BJ (cell line): Measurements from ENCODE around the gene EIF6. TPM values are rescaled to one million over a fixed set of nuclear protein-coding genes. Genes with fewer than 3 reads are reported as not detected.

Experiments
- CTCF ChIA-PET: fragments of 350-600 bp; formaldehyde crosslinking; extraction: SDS; loops from one replicate; lab custom pipeline; 2021; ENCODE audit warnings: antibody characterized with exemption, inconsistent platforms; lab: Yijun Ruan, JAX
- POLR2A ChIA-PET: fragments of 300-600 bp; sonication (Branson Sonifier 250); formaldehyde crosslinking; extraction: SDS; loops from one replicate; lab custom pipeline; 2021; ENCODE audit warnings: antibody characterized with exemption; lab: Charles Lee
- DNase-seq: peaks from one replicate; pipeline ENCODE4 v3.0.0-alpha.2; 2011; ENCODE audit warnings: low read depth
- H3K27me3 ChIP-seq: 2 replicates; pipeline ENCODE4 v1.6.0; 2011; ENCODE audit warnings: low read length; ENCODE audit not compliant: control insufficient read depth, insufficient read depth
- H3K36me3 ChIP-seq: 2 replicates; pipeline ENCODE4 v1.5.1; 2011; ENCODE audit warnings: low read length; ENCODE audit not compliant: control insufficient read depth, insufficient read depth
- H3K4me3 ChIP-seq: 2 replicates; pipeline ENCODE4 v1.5.1; 2011; ENCODE audit warnings: low read depth, mild to moderate bottlenecking, control low read depth, low read length
- polyA plus RNA-seq: library from polyadenylated mRNA; depleted of rRNA; stranded (reverse); fragments of >200 nt; gene quantifications from 2 replicates; pipeline ENCODE4 v1.2.3, GENCODE V29; 2011; rRNA removed
- TF ChIP-seq, protein P1 (sequence below): IDR thresholded peaks from 2 replicates; pipeline ENCODE4 v1.5.1; 2011; ENCODE audit warnings: low read depth, mild to moderate bottlenecking, control low read depth, inconsistent platforms, low read length, moderate library complexity; ENCODE audit not compliant: insufficient read depth

EIF6 gene
- polyA plus RNA-seq, 1 experiment, result 261 TPM

DNA sequence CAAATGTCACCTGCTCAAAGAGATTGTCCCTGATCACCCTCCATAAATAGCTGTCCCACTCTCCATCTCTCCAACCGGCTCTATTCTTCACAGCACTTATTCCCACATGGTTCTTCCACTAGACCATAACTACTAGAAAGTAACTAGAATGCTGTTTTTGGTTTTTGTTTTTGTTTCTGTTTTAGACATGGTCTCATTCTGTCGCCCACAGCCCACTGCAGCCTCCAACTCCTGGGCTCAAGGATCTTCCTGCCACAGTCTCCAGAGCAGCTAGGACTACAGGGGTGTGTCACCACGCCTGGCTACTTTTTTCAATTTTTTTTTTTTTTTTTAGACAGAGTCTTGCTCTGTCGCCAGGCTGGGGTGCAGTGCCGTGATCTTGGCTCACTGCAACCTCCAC lies 45.8 kb downstream of the EIF6 start:
- Histone ChIP-seq H3K4me3 (no peak overlapping the region), H3K27me3 (no peaks in the 10 kb centered on the region), H3K36me3 (no peaks in the 10 kb centered on the region)
- DNase-seq, result no peak
- ChIA-PET CTCF (no interaction called here), POLR2A (no interaction called here)
- TF ChIP-seq, protein P1, sequence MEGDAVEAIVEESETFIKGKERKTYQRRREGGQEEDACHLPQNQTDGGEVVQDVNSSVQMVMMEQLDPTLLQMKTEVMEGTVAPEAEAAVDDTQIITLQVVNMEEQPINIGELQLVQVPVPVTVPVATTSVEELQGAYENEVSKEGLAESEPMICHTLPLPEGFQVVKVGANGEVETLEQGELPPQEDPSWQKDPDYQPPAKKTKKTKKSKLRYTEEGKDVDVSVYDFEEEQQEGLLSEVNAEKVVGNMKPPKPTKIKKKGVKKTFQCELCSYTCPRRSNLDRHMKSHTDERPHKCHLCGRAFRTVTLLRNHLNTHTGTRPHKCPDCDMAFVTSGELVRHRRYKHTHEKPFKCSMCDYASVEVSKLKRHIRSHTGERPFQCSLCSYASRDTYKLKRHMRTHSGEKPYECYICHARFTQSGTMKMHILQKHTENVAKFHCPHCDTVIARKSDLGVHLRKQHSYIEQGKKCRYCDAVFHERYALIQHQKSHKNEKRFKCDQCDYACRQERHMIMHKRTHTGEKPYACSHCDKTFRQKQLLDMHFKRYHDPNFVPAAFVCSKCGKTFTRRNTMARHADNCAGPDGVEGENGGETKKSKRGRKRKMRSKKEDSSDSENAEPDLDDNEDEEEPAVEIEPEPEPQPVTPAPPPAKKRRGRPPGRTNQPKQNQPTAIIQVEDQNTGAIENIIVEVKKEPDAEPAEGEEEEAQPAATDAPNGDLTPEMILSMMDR, result no peak

DNA sequence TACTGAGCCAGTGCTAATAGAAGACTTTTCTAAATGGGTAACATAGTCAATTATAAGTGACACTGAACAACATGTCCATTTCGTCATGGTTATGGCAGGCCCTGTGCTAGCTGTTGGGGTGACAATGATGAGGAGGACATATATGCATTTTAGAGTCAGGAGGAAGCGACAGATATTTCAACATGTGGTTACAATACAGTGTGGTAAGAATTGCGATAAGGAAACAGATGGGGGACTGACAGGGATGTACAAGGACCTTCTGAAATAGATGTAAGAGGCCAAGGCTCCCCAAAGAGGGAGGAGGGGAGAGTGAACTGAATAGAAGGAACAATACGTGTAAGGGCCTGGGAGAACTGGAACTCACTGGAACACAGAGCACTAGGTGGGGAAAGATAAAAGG lies 46.4 kb downstream of the EIF6 start:
- CTCF ChIA-PET, result no interaction called here

DNA sequence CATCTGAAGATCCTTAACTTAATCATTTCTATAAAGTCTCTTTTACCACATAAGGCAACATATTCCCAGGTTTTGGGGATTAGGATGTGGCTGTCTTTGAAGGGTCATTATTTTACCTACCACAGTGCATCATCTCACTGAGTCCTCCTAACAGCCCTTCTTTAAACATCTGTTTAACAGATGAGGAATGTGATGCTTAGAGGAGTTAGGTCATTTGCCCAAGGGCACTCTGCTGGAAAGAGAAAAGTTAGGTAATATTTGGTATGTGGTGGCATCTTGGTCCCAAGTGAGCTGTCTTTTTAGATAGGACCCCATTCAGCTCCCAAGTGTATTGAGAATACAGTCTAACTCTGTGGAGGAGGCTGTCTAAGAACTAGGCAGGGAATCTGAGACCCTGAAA lies 47.1 kb downstream of the EIF6 start:
- Histone ChIP-seq H3K4me3 (no peak overlapping the region), H3K36me3 (no peaks in the 10 kb centered on the region), H3K27me3 (no peaks in the 10 kb centered on the region)
- TF ChIP-seq, protein P1, result no peak
- DNase-seq, result peak; percentile 33
- CTCF ChIA-PET, result no interaction called here
- POLR2A ChIA-PET, result no interaction called here

More for the DNA sequence above, 46.4 kb downstream of the EIF6 start:
- POLR2A ChIA-PET, result no interaction called here
- TF ChIP-seq, protein P1, result no peak
- Histone ChIP-seq H3K27me3 (no peaks in the 10 kb centered on the region), H3K36me3 (no peaks in the 10 kb centered on the region), H3K4me3 (no peak overlapping the region)
- no peak for DNase-seq

DNA sequence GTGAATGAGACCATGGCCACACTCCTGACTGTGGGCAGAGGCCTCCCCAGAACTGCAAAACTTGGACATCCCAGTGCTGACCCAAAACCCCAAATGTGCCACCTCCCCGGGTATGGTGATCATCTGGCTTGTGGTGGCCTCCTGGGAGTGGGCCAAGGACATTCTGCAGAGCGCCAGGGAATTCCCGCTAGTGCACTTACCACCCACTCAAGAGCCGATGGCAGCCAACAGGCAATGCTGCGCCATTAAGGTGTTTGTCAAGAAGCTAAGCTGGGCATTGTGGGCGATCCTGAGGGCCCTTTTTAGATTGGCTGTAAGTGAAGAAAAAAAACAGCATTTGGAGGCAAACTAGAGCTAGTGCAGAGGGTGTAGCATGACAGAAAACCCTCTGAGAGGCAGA lies 48.7 kb downstream of the EIF6 start:
- H3K4me3 ChIP-seq, result no peak overlapping the region
- POLR2A ChIA-PET, result no interaction called here
- CTCF ChIA-PET, result interaction anchor here (1.5 kb wide), 1 partner anchor 34 kb away, joined by 3 read pairs; no protein-coding TSS in a partner anchor
- DNase-seq, result no peak
- no peaks in the 10 kb centered on the region for H3K36me3 ChIP-seq
- no peaks in the 10 kb centered on the region for H3K27me3 ChIP-seq
- TF ChIP-seq, protein P1, result no peak

DNA sequence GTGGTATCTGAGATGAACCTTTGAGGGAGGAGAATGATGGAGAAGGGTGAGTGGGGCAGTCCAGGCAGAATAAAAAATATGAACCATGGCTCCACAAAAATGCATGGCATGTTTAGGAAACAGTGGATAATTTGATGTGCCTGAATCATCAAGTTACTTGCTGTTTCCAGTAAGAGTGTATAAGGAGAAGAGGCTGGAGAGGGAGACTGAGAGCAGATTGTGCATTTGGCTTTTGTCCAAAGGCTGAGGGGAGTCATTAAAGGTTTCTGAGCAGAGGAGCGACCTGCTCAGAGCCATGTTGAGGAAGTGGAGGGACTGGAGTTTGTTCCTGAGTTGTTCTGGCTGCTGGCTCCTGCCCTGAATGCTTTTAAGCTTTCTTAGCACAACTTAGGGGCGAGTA lies 52.0 kb downstream of the EIF6 start:
- TF ChIP-seq, protein P1, result no peak
- peak; percentile 56 for DNase-seq
- H3K36me3 ChIP-seq, result no peaks in the 10 kb centered on the region
- ChIA-PET CTCF (interaction anchor here (1.6 kb wide), 1 partner anchor 35 kb away, joined by 4 read pairs; no protein-coding TSS in a partner anchor), POLR2A (no interaction called here)
- H3K4me3 ChIP-seq, result no peak overlapping the region
- H3K27me3 ChIP-seq, result no peaks in the 10 kb centered on the region

Other genes with a start within 250 kb of the EIF6 start
- gene TRPC4AP, start 192.0 kb downstream of the EIF6 start, polyA plus RNA-seq, result 95.9 and 111 TPM in 2 replicates
- gene EDEM2, start 137.4 kb downstream of the EIF6 start, polyA plus RNA-seq, result 17.7 and 24.7 TPM in 2 replicates
- 28.0 and 32.8 TPM in 2 replicates for gene PROCR, start 112.7 kb downstream of the EIF6 start, polyA plus RNA-seq
- gene MMP24, start 58.1 kb downstream of the EIF6 start, polyA plus RNA-seq, result 1.5 and 2.3 TPM in 2 replicates
- gene MMP24OS, start 6.7 kb downstream of the EIF6 start, polyA plus RNA-seq, result 45.4 and 47.6 TPM in 2 replicates
- gene FAM83C, start 7.7 kb upstream of the EIF6 start, polyA plus RNA-seq, result not detected in 2 replicates
- gene UQCC1, start 127.2 kb upstream of the EIF6 start, polyA plus RNA-seq, result 44.2 and 45.9 TPM in 2 replicates
- 7.6 and 10.9 TPM in 2 replicates for gene GDF5, start 153.5 kb upstream of the EIF6 start, polyA plus RNA-seq
- gene CEP250, start 170.8 kb upstream of the EIF6 start, polyA plus RNA-seq, result 6.6 and 7.9 TPM in 2 replicates
- gene C20orf173, start 244.9 kb upstream of the EIF6 start, polyA plus RNA-seq, result not detected in 2 replicates